Activated gamma-delta T cell treated with Interleukin-2 at 50 U/mL for 16 hours (primary cell): ENCODE results near the gene DDX49.
"Not testable (repeated sequence)": the region's sequence is repeated elsewhere in the genome, so short reads cannot be mapped to it uniquely, and the experiment has no call there.

ENCODE experiments used
- DNase-seq: peaks from one replicate; pipeline ENCODE4 v3.0.0-alpha.2; 2020

Gene DDX49

DNA sequence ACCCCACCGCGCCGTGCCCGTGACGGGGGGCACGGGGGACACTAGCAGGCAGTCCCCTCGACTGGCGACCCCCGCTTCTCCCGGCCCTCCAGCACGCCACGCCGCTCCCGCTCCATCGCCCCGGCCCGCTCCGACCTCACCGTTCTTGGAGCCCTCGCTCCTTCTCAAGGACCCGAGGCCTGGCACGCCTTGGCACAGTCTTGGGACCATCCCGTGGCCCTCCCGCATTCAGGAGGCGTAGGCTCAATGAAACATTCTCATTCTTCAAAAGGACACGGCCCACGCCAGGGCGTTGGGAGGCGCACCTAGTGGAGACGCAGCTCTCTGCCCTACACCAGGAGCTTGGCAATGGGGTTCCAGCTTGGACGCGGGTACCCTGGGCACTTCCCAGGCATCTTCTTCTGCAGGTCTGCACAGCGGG is 23.1 kb upstream of the DDX49 start:
- no peak for DNase-seq

GRCh38 chr19:18897094-18898029 is 22.2 kb upstream of the DDX49 start:
- DNase-seq = no peak

GRCh38 chr19:18898081-18898606 is 21.4 kb upstream of the DDX49 start:
- DNase-seq = no peak

GRCh38 chr19:18898607-18899408 is 20.7 kb upstream of the DDX49 start:
- no peak for DNase-seq

DNA sequence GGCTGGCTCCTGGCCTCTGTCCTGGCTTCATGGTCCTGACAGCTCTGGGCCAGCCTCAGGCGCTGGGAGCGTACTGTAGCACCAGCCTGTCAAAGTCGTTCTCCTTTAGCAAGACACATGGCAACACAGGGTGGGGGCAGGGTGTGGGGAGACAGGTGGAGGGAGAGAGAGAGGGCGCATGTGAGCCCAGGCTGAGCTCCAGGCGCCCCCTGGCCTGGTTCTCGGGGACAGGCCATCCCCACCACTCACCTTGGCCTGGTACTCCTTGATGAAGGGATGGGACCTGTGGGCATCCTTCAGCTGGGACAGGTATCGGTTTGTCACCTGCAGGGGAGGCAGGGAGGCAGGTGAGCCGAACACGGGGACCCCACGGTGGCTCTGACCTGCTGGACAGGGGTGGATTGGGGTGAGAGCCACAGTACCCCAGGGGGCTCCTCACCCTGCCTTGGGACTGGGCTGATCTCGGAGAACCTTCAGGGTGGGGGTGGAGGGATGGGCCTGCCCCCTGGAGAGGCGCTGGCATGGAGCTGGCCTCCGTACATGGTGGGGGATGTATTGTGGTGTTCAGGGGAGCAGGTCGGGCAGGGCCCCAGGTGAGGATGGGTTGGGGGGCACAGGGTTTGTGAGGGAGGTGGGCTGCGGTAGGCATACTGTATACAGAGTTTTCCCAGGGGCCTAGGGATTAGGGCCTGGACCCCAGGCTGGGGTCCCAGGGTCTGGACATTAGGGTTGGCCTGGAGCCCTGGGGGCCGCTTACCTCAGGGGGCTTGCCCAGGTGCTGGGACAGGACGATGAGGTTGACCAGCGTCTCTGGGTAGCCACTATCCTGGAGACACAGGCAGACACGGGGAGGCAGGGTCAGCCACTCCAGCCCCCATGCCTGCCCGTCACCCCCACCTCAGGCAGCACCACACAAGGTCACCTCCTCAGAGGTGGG is 19.6 kb upstream of the DDX49 start:
- no peak for DNase-seq

DNA sequence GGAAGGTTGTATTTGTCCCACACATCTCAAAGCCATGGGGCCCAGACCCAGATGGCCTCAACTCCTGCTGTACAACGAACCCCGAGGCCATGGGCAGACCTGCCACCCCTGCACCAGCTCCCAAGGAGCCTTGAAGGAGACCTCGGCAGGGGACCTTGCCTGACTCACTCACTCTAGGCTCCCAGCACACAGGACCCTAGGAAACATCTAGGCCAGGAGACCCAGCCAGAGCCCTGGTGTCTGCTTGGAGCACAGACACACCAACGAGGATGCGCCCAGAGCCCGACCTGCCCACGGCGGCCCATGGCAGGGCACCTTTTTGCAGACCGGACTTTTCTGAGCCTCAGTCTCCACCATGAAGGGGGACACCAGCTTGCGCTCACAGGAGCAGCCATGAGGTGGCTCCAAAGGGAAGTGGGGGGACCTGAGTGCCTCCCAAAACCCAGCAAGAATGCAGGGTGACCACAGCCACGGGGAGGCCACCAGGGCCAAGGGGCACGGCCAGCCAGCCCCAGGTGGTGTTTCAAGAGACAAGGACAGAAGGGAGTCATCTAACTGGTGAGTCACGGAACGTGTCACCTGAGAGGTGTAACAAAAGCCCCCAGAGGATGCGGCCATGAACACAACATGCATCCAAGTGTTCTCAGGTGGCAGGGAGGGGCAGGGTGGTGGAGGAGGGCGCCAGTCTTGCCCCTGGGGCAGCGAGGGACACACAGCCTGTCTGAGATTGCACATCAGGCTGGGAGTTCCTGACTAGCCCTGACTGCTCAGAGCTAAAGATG is 18.6 kb upstream of the DDX49 start:
- no peak for DNase-seq

- DNase-seq = no peak
Measured at GRCh38 chr19:18901491-18901890, 18.0 kb upstream of the DDX49 start.

- not testable (repeated sequence) for DNase-seq
Measured at GRCh38 chr19:18902519-18902918, 17.0 kb upstream of the DDX49 start.

- no peak for DNase-seq
Measured at GRCh38 chr19:18903156-18904037, 16.1 kb upstream of the DDX49 start.

DNA sequence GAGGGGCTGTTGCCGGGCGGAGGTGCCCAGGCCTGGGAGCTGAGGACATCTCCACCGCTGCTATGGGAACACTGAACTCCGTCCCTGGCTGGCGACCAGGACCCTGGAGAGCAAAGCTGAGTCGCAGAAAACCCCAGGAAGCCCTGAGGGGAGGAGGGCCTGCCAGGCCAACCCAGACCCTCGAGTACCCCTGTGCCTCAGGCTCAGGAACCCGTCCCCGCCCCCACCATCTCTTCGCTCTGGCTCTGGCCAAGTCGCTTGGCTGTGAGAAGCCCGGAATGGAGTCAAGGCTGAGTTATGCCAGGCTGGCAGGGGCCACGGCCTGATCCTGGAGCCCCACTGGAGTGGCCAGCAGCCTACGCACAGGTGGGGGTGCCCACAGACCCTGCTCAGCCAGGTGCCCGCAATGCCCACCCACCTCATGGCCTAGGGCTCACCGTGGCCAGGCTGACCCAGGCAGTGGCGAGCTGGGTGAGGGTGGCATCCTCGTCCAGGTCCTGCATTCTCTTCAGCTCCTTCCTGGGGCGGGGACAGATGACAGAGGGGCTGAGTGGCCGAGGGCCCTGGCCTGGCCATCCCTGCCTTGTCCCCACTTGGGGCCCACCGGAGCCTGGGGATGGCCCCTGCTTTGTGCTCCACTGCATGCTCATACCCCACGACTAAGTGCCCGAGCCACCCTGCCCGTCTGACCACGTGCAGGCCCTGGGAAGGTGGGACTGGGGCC is 15.0 kb upstream of the DDX49 start:
- no peak for DNase-seq

DNA sequence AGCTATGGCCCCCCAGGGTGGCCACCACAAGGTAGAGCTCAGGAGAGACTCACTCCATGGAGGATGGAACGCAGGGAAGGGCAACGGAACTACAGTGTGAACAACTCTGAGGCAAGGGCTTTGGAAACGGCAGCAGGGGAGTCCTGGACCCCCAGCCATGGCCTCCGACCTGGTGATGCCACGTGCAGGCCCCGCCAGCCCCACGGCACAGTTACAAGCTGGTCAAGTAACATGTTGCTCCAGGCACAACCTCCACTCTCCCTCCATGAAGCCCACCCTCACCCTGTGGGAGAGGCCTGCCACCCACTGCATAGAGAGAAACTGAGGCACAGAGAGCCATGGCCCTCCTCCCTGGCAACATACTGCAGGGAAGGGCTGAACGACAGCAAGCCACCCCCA is 14.5 kb upstream of the DDX49 start:
- no peak for DNase-seq

DNA sequence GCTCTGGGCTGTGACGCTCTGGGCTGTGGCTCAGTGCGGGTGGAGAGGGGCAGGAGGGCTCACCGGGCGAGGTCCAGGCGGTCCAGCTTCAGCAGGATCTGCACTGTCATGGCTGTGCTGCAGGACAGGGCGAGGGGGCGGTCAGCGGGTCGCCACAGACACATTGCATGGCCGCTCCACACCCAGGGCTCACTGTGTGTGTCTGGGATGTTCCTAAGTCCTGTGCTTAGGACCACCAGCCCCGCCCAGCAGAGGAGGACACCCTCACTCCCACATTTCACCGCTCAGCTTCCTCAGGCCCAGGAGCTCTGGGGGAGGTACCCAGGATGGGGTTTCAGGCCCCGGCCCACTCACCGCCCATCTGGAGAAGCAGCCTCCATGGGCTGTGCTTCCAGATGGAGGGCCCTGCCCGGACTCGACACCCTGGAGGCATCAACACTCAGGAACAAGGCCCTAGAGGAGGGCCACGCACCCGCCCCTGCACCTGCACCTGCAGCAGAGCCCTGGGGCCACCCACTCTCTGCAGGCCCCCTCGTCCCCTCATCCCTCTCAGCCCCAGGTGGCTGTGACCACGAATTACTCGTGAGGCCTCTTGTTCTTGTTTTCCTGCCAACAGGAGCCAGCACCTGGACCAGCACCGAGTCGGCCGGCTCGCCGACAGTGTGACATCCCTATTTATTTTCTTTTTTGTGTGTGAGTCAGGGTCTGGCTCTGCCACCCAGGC is 13.8 kb upstream of the DDX49 start:
- no peak for DNase-seq

DNA sequence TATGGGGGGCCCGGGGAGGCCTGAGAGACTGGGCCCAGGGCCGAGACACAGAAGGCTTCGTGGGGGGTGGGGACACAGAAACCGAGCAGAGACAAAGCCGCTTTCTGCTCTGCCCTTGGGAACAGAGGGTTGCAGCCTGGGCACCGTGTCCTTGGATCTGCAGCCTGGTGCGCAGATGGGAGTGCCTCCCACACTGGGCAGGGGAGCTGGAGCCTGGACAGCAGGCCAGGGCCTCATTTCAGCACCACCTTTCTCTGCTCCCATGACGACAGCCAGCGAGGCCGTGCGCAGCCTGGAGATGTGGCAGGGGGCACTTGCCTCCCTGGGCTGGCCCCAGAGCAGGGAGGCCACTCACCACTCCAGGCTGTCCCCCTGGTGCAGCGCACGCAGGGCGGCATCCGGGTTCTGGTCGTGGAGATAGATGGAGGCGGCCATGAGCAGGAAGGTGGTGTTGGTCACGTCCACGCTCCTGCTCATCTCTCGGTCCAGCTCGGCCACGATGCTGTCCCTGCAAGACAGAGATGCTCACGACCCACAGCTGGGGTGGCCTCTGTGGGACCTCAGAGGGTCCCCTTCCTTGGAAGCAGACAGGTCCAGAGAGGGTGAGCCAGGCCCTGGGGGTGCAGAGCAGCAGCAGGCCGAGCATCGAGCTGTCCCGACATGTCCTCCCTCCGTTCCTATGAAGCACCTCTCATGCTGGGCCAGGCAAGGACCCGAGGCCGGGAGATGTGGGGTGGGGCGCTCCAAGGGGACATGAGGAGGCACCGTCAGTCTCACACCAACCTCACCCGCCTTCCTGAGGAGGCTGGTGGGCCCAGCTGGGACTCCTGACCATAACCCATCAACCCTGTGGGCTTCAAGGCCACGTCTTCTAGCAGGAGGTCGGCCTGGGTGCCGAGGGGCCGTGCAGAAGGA is 12.7 kb upstream of the DDX49 start:
- no peak for DNase-seq

GRCh38 chr19:18908917-18909619 is 10.4 kb upstream of the DDX49 start:
- no peak for DNase-seq

DNA sequence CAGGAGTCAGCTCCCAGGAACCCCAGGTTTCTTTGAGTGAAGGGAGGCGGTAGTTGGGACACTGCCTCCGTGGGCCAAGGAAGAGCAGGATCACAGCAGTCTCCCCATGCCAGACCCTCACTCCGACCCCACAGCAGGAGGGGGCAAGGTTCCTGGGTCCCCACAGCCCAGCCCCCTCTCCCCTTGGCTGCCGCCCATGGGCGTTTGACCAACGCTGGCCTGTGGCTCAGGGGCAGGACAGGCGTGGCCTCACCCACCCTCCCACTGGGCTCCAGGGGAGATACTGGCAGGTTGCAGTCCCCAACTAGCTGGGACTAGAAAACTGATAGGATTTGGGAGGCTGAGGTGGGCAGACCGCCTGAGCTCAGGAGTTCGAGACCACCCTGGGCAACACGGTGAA is 9.5 kb upstream of the DDX49 start:
- no peak for DNase-seq

- no peak for DNase-seq
Measured at GRCh38 chr19:18910801-18911436, 8.6 kb upstream of the DDX49 start.

- no peak for DNase-seq
Measured at GRCh38 chr19:18912933-18913332, 6.6 kb upstream of the DDX49 start.
